NCI-H2081 (cell line): Measurements from ENCODE around the gene SACM1L.
"Not testable (repeated sequence)": the region's sequence is repeated elsewhere in the genome, so short reads cannot be mapped to it uniquely, and the experiment has no call there.

Experiments
- DNase-seq, 2 experiments: peaks; one replicate each; lab custom pipeline; 2025; lab: John Stamatoyannopoulos, UW

Gene SACM1L

DNA sequence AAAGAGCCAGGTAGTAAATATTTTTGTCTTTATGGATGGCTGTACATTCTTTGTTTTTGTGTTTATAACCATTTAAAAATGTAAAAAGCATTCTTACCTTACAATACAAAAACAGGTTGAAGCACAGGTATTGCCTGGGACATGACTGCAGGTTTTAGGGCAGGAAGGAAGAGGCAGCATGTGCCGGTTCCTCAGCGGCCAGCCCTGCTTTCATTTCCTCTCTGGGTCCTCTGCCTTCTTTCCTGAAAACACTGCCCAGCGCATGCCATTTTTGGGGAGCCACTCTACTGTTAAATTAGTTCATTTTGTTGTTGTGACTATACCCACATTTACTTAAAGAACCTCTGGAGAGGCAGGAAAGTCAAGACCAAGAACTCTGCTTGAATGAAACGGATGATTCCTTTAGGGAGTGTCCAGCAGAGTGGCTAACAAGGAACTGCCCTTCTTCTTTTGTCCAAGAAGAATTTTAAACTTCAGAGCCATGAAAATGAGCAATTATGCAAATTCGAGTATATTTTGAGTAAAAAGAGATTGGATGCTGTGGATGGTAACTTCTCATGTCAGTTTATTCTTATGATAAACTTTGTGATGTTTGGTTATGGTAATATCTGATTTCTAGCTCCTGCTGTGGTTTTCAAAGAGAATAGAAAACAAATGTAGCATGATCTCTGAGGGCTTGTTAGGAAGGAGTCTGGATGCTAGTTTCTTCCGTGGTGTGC, 52.7 kb downstream of the SACM1L start:
- no peak for DNase-seq

DNA sequence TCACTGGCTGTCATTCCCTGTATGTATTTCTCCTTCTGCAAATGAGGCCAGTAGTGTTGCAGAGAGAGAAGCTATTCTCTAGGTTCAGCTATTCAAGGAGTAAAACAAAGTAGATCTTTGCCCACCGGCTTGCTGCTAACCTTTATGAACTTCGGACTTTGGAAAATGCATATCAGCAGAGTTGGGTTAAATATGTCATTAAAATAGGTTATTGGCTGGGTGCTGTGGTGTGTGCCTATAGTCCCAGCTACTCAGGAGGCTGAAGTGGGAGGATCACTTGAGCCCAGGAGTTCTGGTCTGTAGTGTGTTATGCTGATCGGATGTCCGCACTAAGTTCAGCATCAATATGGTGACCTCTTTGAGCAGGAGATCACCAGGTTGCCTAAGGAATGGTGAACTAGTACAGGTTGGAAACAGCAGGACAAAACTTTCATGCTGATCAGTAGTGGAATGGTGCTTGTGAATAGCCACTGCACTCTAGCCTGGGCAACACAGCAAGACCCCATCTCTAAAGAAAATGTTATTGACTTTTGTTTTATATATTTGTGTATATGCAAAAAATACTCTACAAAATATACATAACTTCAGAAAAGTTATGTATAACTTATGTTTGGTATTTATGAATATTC, 53.4 kb downstream of the SACM1L start:
- no peak for DNase-seq

DNA sequence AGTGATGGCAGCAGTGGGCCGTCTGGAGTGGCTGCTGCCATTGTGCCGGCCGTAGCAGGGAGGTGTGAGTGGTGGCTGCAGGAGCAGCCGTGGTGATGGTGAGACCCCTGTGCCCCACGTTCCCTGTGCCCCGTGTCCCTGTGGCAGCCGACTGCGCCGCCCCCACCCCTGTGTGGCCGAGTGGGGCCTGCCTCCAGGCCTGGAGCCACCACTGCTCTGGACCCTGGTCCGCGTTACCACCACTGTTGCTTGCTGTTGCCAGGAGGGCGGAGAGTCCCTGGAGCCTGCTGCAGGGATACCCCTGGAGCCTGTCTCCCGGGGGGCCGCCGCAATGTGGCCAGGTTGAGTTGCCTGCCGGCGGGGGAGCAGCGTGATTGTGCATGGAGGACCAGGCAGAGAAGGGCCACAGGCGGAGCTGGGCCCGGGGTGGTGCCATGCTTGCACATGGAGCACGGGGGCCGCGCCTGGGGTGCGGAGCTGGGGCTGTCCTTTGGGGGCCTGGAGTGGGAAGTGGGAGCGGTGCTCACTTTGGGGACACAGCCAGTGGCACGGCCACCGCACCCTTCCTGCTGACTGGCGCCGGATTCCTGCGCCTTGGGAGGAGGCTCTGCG, 57.1 kb downstream of the SACM1L start:
- no peak for DNase-seq

DNA sequence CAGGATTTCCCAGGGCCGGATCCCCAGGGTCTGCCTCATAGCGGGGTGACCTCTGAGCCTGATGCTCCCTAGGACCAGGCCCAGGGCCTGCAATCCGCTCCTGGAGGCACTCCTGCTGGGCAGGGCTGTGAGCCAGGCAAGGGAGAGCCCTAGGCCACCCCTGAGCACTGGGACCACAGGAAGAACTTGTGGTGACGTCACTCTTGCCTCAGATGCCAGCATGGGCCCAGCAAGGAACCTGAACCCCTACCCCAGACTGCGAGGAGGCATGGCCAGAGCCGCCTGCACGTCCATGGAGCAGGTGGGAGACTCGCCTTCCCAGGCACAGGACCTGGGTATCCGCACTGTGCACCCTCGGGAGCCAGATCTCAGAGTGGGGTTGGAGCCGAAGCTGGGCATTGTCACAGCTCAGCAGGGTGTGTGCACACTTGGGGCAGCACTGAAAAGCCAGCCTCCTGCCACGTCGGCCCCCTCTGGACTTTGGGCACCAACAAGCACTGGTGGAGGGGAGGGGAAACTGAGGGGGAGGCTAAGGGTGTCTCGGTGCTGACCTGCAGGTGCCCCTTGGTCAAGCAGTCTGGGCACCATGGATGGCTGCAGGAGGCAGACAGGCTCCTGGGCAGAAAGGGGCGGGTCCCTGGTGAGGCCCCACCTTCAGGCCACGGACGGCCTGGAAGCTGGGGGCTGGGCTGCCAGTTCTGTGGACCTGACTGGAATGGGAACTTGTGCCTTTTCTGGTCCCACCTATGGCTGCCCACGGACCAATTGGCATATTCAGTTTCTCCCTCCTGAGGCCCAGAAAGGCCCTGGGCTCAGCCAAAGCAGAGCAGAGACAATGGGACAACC, 57.8 kb downstream of the SACM1L start:
- DNase-seq, result no peak

DNA sequence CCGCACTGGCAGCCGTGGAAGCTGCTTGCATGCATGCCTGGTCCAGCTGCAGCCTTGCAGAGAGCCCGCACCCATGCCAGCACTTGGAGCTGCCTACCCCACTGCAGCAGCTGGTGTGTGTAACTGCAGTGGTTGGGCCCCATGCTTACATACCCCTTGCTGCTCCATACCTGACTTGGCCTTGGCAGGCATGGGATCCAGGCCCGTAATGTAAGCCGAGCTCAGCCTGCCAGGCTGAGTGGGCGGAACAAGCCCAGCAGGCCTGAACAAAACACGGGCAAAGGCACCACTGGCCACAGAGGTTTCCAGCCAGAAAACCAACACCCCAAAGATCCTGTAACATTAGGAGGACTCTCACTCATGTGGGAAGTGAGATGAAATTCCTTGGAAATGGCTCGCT, 58.9 kb downstream of the SACM1L start:
- DNase-seq, result no peak

DNA sequence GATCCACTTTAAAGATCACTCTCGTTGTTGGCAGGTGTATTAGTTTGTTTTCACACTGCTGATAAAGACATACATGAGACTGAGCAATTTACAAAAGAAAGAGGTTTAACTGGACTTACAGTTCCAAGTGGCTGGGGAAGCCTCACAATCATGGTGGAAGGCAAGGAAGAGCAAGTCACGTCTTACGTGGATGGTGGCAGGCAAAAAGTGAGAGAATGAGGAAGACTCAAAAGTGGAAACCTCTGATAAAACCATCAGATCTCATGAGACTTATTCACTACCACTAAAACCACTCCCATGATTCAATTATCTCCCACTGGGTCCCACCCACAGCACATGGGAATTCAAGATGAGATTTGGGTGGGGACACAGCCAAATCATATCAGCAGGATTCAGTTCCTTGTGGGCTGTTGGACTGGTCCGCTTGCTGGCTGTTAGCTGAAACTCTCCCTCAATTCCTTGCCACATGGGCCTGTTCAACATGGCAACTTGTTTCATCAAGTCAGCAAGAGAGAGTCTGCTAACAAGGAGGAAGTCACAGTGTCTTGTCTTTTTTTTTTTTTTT, 59.9 kb downstream of the SACM1L start:
- DNase-seq, result not testable (repeated sequence)

DNA sequence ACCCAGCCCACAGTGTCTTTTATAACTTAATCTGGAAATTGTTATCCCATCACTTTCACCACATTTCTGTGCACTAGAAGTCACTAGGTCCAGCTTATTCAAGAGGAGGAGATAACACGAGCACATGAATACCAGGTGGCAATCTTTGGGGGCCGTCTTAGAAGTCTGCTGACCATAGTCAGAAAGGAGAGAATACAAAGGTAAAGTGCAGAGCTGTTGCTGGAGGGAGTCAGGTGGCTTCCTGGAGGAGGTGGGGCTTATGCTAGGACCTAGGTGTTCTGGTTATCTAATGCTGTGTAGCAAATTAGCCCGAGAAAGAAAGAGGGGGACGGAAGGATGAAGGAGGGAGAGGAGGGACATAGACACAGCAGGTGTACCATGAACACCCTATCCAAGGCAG, 60.7 kb downstream of the SACM1L start:
- no peak for DNase-seq

DNA sequence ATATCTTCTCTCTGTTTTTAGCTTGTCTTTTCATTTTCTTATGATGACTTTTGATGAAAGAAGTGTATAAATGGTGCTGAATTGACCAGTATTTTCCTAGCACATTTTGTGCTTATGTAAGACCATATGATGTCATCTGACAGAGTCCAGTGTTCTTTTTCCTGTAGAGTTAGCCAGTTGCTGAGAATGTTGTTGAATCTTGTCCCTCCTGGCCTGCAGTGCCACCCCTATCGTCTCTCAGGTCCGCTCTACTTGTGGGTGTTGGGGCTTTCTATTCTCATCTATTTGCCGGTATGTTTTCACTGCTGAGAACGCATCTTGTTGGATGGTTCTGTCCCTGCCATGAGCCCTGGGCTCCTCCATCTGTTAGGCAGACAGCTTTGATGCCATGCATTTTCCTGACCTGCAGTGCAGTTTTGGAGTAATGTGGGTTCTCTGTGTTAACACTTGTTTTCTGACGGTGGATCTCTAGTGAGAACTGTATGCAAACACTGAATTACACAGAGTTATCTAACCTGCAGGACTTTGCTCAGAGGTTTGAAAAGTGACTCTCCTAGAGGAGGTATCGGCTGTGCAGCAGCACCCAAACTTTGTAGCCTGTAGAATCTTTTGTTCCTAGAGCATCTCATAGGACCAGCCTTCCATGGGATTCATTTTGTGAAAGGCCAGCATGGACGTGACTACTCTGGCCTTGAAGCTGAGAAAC, 62.5 kb downstream of the SACM1L start:
- no peak for DNase-seq

DNA sequence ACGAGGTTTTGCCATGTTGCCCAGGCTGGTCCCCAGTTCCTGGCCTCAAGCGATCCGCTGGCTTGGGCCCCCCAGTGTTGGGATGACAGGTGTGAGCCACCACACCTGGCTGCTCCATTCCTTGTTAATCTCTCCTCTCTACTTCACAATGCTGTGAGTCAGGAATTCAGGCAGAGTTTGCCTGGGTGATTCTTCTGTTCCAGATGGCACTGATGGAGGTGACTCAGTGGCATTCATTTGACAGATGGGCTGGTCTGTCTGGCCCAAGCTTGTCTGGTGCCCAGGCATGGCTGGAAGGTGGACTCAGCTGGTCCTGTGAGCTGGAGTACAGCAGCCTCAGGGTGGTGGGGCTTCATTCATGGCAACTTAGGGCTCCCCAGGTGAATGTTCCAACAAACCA, 63.9 kb downstream of the SACM1L start:
- DNase-seq, result no peak

DNA sequence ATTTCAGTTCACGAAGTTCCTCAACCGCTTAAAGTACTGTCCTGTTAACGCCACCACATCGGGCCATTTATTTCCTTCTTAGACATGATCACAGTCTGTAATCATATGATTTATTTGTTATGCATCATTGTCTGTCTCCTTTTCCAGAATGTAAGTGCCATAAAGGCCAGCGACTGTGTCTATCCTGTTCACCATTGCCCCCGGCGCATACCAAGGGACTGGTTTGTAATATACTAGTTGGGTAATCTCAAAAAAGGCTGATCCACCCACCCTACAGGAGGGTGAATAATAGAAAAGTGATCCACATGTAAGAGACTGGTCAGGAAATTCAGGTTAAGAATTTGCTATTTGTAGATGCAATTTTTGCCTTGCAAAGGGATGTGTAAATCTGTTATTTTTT, 65.3 kb downstream of the SACM1L start:
- DNase-seq, result no peak

DNA sequence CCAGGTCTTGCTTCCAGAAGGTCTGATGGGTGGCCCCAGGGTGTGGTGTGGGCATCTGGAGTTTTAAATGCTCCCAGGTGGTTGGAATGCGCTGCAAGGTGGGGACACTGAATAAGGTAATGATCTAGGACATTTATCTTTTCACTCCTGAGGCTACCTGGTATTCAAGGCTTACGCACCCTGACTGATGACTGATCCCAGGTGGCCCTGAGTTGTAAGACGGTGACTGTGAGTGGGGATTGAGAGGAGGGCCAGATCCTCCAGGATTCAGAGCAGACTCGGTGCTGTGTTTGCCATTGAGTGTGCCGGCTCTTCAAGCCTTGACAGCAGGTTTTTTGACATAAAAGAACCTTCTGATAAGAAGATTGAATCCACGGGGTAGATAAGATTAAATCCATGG, 66.9 kb downstream of the SACM1L start:
- no peak for DNase-seq

DNA sequence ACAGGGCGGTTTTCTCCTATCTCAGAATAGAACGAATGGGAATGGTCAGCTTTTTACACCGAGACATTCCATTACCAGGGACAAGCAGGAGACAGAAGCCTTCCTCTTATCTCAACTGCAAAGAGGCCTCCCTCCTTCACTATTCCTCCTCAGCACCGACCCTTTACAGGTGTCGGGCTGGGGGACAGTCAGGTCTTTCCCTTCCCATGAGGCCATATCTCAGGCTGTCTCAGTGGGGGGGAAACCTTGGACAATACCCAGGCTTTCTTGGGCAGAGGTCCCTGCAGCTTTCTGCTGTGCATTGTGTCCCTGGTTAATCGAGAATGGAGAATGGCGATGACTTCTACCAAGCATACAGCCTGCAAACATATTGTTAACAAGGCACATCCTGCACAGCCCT, 67.9 kb downstream of the SACM1L start:
- DNase-seq, result not testable (repeated sequence)

DNA sequence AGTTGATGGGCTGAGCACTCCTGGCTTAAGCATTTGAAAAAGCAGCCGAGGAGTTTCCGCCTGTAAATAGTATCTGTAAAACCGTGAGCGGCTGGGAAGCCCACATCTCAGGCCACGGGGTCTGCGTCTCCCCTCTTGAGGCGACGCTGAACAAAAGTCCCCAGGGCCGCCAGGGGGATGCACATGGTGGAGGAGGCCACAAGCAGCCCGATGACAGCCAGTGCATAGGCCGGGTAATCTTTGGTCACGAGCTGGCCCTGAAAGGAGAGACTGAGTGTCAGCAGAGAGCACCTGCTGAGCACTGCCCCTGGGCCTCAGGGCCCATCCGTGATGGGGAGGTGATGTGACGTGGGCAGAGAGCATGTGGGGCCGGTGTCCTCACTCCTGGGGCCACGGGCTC, 69.7 kb downstream of the SACM1L start:
- DNase-seq, result no peak

DNA sequence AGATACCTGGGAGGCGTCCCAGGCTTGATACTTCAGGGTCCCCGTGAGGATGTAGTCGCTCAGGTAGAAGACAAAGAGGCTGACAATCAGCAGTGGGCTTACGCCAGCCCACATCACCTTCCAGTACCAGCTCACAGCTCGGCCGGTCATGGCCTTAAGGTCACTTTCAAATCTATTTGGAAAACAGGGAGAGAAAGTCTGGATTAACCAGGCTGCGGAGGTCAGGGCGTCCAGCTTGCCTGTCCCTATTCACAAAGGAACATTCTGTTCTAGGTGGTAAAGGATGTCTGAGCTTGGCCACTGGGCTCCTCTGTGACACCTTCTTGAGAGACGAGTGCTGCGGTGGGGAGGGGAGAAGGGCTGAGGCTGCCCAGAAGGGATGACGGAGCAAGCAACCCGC, 70.7 kb downstream of the SACM1L start:
- DNase-seq, result no peak

DNA sequence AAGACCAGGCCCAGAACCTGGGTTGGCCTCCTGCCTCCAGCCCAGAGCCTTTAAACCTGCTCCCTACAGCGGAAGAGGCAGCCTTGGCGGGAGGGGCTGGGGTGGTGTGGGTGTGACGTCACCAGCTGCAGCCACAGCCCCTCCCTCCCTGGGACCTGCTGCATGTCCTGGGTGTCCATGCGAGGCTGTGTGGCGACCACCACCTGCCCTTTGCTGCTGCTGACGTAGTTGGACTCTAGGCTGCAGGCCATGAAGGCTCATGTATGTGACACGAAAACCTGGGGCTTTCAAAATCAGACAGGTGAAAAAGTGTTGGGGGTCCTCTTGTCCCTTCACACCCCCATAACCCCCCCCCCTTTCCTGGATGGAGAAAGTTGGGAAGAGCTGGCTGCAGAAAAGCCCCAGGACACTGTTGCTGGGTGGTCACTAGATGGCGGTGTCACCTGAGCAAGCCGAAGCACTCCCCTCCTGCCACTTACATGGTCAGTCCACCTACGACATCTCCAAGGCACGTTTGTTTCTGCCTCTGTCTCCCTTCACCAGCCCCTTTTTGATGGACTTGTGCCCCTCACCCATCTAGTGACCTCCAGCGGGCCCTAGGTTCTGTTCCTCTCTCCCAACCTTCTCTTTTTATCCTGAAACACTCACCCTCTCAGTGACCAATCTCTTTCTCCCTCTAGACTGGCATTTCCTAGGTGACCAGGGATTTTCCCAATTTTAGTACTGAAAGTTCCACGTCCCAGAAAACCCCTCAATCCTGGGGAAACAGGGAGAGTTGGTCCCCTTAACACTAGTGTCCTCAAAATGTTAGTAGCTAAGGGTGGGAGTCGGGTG, 71.9 kb downstream of the SACM1L start:
- DNase-seq, result peak; percentile 42 to 63

DNA sequence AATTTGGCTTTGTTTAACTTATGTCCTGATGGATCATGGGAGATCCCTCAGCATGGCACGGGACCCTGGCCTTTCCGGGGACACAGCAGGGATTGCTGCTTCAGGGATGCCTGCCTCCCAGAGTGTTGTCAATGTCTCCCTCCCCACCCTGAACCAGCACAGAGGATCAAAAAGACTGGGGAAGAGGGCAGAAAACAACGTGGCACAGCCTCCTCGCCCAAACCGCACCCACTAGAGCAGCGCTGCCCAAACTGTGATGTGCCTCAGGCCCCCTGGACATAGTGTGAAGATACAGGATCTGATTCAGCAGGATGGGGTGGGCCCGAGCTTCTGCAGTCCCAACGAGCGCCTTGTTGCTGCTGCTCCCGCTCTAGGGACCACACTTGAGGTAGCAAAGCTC, 72.6 kb downstream of the SACM1L start:
- DNase-seq, result no peak

DNA sequence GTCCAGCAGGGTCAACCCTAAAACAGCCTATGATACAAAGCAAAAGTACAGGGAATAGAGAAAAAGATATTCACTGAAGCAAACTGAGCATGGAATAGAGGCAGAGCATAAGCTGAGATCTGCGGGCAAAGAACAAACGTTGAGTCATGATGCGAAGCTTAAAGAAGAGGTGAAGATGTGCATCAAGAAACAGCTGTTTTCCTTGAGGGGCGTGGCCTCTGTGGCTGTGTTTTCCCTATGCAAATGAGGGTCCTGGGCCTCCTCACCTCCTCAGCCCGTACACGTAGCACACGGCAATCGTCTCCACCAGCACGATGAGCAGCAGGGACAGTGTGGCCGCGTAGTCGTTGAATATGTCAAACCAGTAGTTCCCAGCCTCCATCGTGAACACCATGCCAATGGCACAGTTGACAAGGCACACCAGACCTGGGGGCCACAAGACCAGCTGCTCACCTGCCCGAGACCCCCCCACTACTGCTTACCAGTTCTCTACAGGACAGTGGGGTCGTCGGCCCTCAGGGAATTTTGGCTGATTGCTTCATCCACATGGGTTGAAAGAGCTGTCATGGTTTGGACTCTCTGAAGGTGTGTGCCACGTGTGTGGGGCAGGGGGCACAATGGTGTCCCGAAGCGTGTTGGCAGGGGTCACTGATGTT, 73.6 kb downstream of the SACM1L start:
- no peak for DNase-seq

DNA sequence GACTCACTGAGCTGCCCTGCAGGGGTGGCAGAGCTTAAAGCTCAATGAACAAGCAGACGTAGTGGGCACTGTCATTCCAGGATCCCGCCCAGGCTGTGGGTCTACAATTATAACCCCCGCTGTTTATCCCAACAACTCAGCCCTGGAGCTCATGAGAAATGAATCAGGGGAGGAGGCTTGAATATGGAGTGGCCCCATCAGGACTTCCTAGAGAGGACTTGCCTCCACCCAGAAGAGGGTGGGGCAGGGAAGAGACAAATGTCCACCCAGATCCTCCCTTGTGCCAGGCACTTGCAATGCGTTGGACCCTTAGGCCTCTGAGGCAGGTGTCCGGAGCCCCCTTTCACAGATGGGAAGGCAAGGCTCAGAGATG, 74.1 kb downstream of the SACM1L start:
- no peak for DNase-seq

DNA sequence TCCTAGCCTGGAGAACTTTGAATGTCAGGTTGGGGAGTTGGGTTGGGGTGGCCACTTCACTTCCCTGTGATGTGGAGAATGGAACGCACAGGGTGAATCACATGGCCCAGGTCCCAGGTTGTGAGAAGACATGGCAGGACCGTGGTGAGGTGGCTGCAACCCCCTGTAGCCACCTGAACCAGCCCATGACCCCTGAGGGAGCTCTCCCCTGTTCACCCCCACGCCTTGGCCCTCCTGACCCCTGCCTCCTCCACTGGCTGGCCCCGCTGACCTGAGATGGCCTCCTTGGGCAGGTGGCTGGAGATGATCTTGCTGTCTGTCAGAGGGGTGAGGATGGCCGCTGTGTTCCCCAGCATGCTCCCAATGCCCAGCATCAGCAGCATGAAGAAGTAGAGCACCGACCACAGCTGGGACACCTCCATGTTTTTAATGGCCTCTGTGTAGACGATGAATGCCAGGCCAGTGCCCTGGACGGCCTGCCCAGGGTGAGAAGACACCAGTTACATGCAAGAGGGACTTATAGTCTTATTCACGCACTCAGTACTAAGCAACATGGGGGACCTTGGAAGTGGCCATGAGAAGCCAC, 76.2 kb downstream of the SACM1L start:
- no peak for DNase-seq

DNA sequence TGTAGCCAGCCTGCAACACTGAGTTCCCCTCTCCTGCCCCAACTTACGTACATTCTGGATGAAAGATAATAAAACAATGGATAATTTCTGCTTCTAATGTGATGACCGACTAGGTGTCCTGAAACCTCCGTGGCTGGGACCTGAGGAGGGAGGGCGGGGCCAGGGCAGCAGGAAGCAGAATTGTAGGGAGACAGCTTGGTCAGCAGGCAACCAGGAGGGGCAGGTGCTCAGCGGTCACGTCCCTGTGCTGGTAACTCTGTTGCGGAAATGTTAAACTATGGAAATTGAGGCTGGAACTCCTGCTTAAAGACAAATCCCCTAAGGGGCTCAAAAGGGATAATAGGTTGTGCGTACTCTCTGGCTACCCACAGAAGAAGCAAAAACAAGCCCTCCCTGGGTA, 76.8 kb downstream of the SACM1L start:
- DNase-seq, result no peak
